SK-N-MC (cell line): ENCODE measurements around the gene EOGT.

ENCODE experiments used
- DNase-seq: peaks from one replicate; pipeline ENCODE4 v3.0.0-alpha.2; 2011; ENCODE audit warnings: low read depth, low spot score
- H3K27ac ChIP-seq: fragments of 200-600 bp; sonication (generic); 2 replicates; pipeline ENCODE4 v1.5.1; 2016; ENCODE audit warnings: mixed run types
- H3K36me3 ChIP-seq: fragments of 200-600 bp; sonication (generic); 2 replicates; pipeline ENCODE4 v1.6.1; 2017; ENCODE audit warnings: antibody characterized with exemption, low read length, mixed read lengths; ENCODE audit not compliant: insufficient read depth
- H3K4me3 ChIP-seq: fragments of 200-600 bp; sonication (generic); 2 replicates; pipeline ENCODE4 v1.5.1; 2016
- H3K9ac ChIP-seq: fragments of 200-600 bp; sonication (generic); 2 replicates; pipeline ENCODE4 v1.8.0; 2017; ENCODE audit warnings: mixed run types, mixed read lengths; ENCODE audit not compliant: insufficient read length
- H3K9me3 ChIP-seq: fragments of 200-600 bp; sonication (generic); 2 replicates; pipeline ENCODE4 v1.6.1; 2017; ENCODE audit warnings: low read depth, mild to moderate bottlenecking, antibody characterized with exemption, low read length, moderate library complexity, mixed read lengths
- EZH2 ChIP-seq: fragments of 200-600 bp; sonication (generic); IDR thresholded peaks from one replicate; pipeline ENCODE4 v1.6.1; 2017; ENCODE audit warnings: antibody characterized with exemption
- FOXP2 ChIP-seq: optimal IDR thresholded peaks from 2 replicates; pipeline ENCODE3; 2011; ENCODE audit warnings: mild to moderate bottlenecking, moderate library complexity; ENCODE audit not compliant: insufficient read depth; ENCODE audit errors: extremely low read length, control extremely low read depth
- POLR2AphosphoS5 ChIP-seq: IDR thresholded peaks from 2 replicates; pipeline ENCODE4 v1.6.1; 2012; ENCODE audit warnings: mild to moderate bottlenecking, low read depth, low read length, borderline replicate concordance

The EOGT gene

DNA sequence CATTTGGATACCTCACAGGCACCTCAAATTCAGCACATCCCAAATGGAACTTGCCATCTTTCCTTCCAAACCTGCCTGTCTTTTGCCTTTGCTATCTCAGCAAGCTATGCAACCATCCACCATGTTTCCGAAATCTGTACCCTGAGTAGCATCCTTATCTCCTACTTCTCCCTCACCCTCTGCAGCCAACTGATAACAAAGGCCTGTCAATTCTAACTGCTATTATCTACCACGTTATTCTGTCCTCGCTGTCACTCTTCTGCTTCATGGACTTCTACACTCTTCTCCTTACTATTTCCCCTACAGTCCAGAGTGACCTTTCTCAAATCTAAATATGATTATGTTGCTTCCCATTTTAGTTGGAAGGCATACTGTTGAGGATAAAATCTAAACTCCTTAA is 55.6 kb downstream of the EOGT start:
- DNase-seq, result no peak
- Histone ChIP-seq H3K36me3 (no peaks in the 10 kb centered on the region), H3K27ac (no peak overlapping the region), H3K9ac (no peak overlapping the region), H3K4me3 (no peak overlapping the region), H3K9me3 (no peaks in the 10 kb centered on the region)
- TF ChIP-seq FOXP2 (no peak), POLR2AphosphoS5 (no peak), EZH2 (no peak)

DNA sequence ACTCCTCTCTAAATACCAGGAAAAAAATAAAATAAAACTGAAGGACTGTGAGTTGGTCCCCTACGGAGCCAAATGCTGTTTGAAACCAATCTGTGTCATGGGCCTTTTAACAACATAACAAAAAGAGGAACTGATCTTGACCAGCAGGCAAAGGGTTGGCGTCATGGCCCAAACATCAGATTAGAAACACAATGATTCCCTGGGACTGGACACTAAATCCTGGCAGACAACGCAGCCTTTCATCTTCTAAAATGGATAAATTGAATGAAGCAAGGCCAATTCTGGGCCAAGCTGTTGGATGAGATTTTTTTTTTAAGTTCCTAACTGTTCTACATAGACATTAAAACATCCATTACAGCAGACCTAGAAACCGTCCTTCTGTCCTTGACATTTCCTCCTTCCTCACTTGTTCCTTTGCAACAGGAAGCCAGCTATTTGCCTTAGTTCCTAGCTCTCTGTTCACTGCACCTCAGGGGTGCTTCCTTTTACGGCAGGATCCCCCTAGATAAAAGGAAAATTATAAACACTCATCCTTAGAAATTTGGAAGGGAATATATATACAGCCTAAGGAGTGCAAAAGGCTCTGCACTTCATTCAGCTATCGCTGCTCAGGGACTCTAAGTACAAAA is 59.6 kb downstream of the EOGT start:
- DNase-seq, result peak; percentile 26
- H3K27ac ChIP-seq, result no peak overlapping the region
- H3K9ac ChIP-seq, result no peak overlapping the region
- no peak overlapping the region for H3K4me3 ChIP-seq
- no peaks in the 10 kb centered on the region for H3K9me3 ChIP-seq
- TF ChIP-seq EZH2, result no peak
- TF ChIP-seq FOXP2, result no peak
- no peak for TF ChIP-seq POLR2AphosphoS5
- no peaks in the 10 kb centered on the region for H3K36me3 ChIP-seq

DNA sequence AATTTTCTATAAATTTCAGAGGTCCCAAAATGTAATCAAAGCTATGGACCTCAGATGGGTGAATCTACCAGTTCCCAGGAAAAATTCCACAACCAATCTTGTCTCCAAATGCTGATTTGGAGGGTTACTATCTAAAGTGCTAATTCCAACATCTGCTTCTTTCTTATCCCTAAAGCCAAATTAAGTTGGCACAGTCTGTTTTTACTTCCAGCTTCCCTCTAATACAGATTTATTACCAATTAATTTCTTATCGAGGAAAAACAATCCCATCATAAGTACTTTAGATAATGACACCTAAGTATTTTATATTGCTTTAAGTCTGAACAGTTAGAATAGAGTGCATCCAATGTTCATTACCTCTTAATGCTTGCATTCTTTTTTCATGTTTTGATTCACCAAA is 68.3 kb downstream of the EOGT start:
- DNase-seq, result no peak
- H3K9ac ChIP-seq, result no peak overlapping the region
- H3K36me3 ChIP-seq, result no peaks in the 10 kb centered on the region
- H3K9me3 ChIP-seq, result no peaks in the 10 kb centered on the region
- no peak overlapping the region for H3K27ac ChIP-seq
- H3K4me3 ChIP-seq, result no peak overlapping the region
- TF ChIP-seq EZH2 (no peak), FOXP2 (no peak), POLR2AphosphoS5 (no peak)

DNA sequence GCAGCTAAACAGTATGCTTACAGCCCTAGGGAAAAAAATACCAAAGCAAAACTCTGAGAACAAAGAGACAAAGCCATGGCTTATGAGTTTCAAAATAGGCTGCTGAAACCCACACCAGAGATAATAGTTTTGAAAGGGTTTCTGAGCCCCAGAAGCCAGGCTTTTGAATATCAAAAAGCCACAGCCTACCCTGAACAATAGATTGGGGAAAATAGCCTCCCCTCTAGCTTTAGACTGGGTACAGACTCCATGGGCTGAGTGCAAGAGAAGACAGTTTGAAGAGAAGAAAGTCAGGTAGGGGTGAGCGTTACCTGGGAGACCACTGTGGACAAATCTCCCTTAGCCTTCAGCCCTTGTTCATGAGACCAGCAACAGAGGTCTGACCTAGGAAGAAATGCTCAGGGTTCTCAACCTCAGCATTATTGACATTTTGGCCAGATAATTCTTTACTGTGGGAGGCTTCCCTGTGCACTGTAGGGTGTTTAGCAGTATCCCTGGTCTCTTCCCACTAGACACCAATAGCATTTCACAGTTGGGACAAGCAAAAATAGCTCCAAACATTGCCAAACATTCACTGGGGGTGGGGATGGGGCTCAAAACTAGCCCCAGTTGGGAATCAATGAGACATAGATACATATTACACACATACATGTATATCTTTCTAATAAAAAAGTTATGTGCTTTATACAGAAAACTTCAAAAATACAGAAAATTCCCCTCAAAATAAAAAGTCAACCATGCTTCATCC is 69.6 kb downstream of the EOGT start:
- H3K9me3 ChIP-seq, result no peaks in the 10 kb centered on the region
- no peak for DNase-seq
- TF ChIP-seq POLR2AphosphoS5 (no peak), FOXP2 (no peak), EZH2 (no peak)
- no peak overlapping the region for H3K4me3 ChIP-seq
- H3K36me3 ChIP-seq, result no peaks in the 10 kb centered on the region
- H3K9ac ChIP-seq, result no peak overlapping the region
- H3K27ac ChIP-seq, result no peak overlapping the region

DNA sequence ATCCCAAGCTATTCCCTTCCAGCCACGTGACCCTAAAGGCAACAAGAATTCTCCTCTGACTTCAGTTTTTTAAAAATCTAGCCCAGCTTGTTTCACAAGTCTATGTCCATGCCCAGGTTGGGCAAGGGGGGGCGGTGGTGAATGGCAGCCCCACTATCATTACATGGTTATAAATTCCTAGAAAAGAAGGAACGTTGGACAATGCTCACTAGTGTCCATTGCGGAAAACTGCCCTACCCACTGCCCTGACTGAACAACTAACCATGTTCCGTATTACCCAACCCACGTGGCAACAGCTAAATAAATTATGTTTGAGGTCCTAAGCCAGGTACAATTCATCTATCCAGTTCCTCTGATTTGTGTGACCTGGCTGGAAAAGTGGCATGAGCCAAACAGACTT is 72.4 kb downstream of the EOGT start:
- H3K27ac ChIP-seq, result no peak overlapping the region
- no peaks in the 10 kb centered on the region for H3K36me3 ChIP-seq
- TF ChIP-seq FOXP2 (no peak), POLR2AphosphoS5 (no peak), EZH2 (no peak)
- no peak overlapping the region for H3K9ac ChIP-seq
- no peak for DNase-seq
- no peaks in the 10 kb centered on the region for H3K9me3 ChIP-seq
- no peak overlapping the region for H3K4me3 ChIP-seq

DNA sequence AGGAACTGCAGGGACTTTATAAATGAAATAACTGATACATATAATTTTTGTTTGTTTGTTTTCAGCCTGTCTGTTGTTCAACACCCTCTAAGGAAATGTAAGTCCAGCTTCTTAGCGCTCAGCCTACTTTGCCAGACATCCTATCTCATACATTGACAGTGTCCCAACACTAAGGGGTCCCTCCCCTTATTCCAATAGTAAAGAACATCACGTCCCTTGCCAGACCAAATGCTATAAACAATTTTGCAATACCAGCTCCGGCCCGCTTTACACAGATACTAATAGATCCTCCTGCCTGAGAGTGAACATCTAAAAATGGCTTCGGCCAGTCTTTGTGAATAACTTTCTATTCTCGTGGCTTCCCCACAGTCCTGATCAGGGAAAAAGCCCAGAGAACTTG is 76.6 kb downstream of the EOGT start:
- no peaks in the 10 kb centered on the region for H3K36me3 ChIP-seq
- no peak overlapping the region for H3K4me3 ChIP-seq
- H3K9ac ChIP-seq, result no peak overlapping the region
- DNase-seq, result no peak
- H3K9me3 ChIP-seq, result no peaks in the 10 kb centered on the region
- no peak for TF ChIP-seq FOXP2
- TF ChIP-seq POLR2AphosphoS5, result no peak
- no peak for TF ChIP-seq EZH2
- no peak overlapping the region for H3K27ac ChIP-seq

DNA sequence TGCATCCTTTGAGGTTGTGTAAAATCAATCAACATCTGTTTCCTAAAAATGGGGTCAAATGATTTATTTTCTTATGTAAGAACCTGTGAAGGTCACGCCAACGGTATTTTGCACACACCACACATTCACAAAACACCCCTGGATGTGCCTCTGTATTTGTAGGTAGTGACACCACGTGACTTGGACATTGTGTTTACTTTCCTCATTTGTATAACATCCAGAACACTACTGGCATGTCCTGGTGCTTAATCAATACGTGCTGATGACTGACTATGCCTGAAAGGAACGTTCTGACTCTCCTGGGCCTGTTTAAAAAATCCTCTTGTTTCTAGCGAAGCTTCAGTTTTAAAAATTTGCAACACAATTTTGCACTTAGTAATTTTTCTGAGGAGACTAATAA is 77.7 kb downstream of the EOGT start:
- DNase-seq, result no peak
- no peak overlapping the region for H3K9ac ChIP-seq
- no peak for TF ChIP-seq FOXP2
- no peak for TF ChIP-seq POLR2AphosphoS5
- no peak for TF ChIP-seq EZH2
- no peak overlapping the region for H3K4me3 ChIP-seq
- no peaks in the 10 kb centered on the region for H3K36me3 ChIP-seq
- H3K9me3 ChIP-seq, result no peaks in the 10 kb centered on the region
- no peak overlapping the region for H3K27ac ChIP-seq

DNA sequence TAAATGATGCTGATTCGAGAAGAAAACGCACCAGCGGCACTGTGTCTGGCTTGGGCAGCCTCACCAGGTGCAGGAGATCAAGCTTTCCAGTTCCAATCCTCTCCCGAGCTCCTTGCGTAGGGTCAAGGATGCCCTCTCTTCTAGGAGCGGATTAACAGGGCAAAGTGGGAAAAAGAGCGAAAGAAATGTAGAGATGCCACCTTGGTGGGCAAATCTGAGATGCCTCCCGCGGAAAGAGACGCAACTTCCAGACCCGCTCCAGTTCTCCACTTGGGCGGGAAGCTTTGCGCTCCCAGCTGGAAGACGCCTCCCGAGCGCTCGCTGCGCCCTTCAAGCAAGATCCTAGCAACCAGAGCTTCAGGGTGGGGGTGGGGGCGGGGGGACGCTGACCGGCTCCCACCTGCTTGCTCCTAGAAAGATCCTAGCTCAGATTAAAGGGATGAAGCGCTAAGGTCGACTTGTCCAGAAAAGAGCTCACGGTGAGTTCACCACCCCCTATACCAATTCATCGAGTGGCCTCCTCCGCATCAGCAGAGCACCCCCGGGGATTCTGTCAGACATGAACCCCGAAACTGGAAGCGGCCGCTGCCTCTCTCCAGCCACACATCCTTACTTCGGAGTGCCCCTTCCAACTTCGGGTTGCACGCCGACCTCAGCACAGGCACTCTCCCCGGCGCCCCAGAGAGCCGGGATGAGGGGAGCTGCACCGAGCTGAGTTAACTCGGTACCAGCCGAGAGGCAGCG is 81.9 kb downstream of the EOGT start:
- H3K9ac ChIP-seq, result no peak overlapping the region
- no peak for DNase-seq
- H3K27ac ChIP-seq, result no peak overlapping the region
- no peaks in the 10 kb centered on the region for H3K9me3 ChIP-seq
- TF ChIP-seq POLR2AphosphoS5, result no peak
- no peak for TF ChIP-seq FOXP2
- no peak for TF ChIP-seq EZH2
- no peak overlapping the region for H3K4me3 ChIP-seq
- H3K36me3 ChIP-seq, result no peaks in the 10 kb centered on the region
